GM23338 (cell line): ENCODE data around the gene GTF2H1.

ENCODE experiments used
- CREB1 ChIP-seq: fragments of 250-450 bp; sonication (Bioruptor Pico); IDR thresholded peaks from 2 replicates; pipeline ENCODE4 v1.5.0; 2020; ENCODE audit warnings: low read depth, mild to moderate bottlenecking, moderate library complexity
- EZH2 ChIP-seq: fragments of 200-600 bp; sonication (generic); IDR thresholded peaks from one replicate; pipeline ENCODE4 v1.8.0; 2017; ENCODE audit warnings: antibody characterized with exemption, mild to moderate bottlenecking, low read depth; ENCODE audit not compliant: unreplicated experiment
- EZH2phosphoT487 ChIP-seq: fragments of 200-600 bp; sonication (generic); IDR thresholded peaks from one replicate; pipeline ENCODE4 v1.8.1; 2018; ENCODE audit warnings: antibody characterized with exemption; ENCODE audit not compliant: unreplicated experiment
- JUNB ChIP-seq: IDR thresholded peaks from one replicate; pipeline ENCODE4 v1.6.1; 2016; ENCODE audit warnings: antibody characterized with exemption; ENCODE audit not compliant: unreplicated experiment
- NANOG ChIP-seq: IDR thresholded peaks from 2 replicates; pipeline ENCODE4 v1.6.1; 2016; ENCODE audit warnings: antibody characterized with exemption, borderline replicate concordance
- POLR2AphosphoS5 ChIP-seq: IDR thresholded peaks from 2 replicates; pipeline ENCODE4 v1.6.1; 2016; ENCODE audit warnings: antibody characterized with exemption, low read depth
- STAT1 ChIP-seq: IDR thresholded peaks from one replicate; pipeline ENCODE4 v1.6.1; 2016; ENCODE audit warnings: antibody characterized with exemption; ENCODE audit not compliant: unreplicated experiment
- ZNF114 ChIP-seq: fragments of 250-450 bp; sonication (Bioruptor Pico); IDR thresholded peaks from 2 replicates; pipeline ENCODE4 v1.5.0; 2020; ENCODE audit warnings: mild to moderate bottlenecking, moderate library complexity
- ZNF331 ChIP-seq: fragments of 250-450 bp; sonication (Bioruptor Pico); IDR thresholded peaks from 2 replicates; pipeline ENCODE4 v1.5.0; 2020; ENCODE audit warnings: low read depth, mild to moderate bottlenecking, moderate library complexity
- TF ChIP-seq, protein P1 (sequence below), 2 experiments: fragments of 200-600 bp in 1 of 2; sonication (generic) in 1 of 2; conservative IDR thresholded peaks; 2 replicates each; pipeline versions ENCODE4 v1.5.1 to v1.6.1; 2016 to 2017; ENCODE audit warnings: antibody characterized with exemption in 2 of 2, low read depth in 2 of 2, mild to moderate bottlenecking in 2 of 2, moderate library complexity in 1 of 2
- TF ChIP-seq, protein P2 (sequence below): IDR thresholded peaks from one replicate; pipeline ENCODE4 v1.6.1; 2018; ENCODE audit warnings: antibody characterized with exemption; ENCODE audit not compliant: unreplicated experiment
- TF ChIP-seq, protein P3 (sequence below): IDR thresholded peaks from 2 replicates; pipeline ENCODE4 v1.6.1; 2016; ENCODE audit warnings: antibody characterized with exemption

DNA sequence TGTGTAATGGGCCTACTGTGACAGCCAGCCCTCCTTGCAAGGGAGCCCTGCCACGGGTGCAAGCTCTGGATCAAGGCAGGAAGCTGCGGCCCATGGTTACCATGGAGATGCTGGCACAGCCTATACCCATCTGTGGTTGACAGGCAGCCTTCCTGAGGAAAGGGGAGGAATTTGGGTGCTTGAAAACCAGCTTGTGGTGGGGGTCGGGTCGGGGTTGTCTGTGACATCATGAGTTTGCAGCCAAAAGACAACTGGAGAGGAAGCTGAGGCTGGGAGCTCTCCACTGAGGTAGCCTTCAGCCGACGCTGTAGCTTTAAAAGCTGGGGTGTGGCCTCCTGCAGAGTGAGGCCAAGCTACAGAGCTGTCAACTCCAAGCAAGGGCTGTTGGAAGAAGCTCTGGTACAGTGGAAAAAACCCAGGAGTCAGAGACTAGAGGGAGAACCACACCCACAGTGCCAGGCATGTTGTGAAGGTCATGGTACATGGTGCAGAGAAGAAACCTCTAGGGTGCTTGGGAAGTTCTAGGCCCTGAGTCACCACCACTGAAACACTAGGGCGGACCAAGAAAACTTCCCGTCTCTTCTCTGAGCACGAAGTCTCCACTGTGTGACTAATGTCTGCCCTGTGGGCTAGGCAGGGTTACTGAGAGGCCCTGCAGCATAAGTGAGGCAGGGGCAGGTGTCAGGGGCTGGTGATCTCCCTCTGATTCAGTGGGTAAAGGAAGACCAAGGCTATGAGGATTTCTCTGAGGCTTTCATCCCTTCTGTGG, 61.2 kb downstream of the GTF2H1 start:
- TF ChIP-seq, protein P1, sequence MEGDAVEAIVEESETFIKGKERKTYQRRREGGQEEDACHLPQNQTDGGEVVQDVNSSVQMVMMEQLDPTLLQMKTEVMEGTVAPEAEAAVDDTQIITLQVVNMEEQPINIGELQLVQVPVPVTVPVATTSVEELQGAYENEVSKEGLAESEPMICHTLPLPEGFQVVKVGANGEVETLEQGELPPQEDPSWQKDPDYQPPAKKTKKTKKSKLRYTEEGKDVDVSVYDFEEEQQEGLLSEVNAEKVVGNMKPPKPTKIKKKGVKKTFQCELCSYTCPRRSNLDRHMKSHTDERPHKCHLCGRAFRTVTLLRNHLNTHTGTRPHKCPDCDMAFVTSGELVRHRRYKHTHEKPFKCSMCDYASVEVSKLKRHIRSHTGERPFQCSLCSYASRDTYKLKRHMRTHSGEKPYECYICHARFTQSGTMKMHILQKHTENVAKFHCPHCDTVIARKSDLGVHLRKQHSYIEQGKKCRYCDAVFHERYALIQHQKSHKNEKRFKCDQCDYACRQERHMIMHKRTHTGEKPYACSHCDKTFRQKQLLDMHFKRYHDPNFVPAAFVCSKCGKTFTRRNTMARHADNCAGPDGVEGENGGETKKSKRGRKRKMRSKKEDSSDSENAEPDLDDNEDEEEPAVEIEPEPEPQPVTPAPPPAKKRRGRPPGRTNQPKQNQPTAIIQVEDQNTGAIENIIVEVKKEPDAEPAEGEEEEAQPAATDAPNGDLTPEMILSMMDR (conservative IDR thresholded peaks at IDR 0.05; ENCODE audit: low read depth in 2 of 2), result no peak
- TF ChIP-seq POLR2AphosphoS5 (no peak), JUNB (no peak), CREB1 (no peak), EZH2 (no peak), NANOG (no peak), EZH2phosphoT487 (no peak), STAT1 (no peak), ZNF114 (CRISPR knock-in tag) (no peak), ZNF331 (CRISPR knock-in tag) (no peak)
- TF ChIP-seq, protein P2, sequence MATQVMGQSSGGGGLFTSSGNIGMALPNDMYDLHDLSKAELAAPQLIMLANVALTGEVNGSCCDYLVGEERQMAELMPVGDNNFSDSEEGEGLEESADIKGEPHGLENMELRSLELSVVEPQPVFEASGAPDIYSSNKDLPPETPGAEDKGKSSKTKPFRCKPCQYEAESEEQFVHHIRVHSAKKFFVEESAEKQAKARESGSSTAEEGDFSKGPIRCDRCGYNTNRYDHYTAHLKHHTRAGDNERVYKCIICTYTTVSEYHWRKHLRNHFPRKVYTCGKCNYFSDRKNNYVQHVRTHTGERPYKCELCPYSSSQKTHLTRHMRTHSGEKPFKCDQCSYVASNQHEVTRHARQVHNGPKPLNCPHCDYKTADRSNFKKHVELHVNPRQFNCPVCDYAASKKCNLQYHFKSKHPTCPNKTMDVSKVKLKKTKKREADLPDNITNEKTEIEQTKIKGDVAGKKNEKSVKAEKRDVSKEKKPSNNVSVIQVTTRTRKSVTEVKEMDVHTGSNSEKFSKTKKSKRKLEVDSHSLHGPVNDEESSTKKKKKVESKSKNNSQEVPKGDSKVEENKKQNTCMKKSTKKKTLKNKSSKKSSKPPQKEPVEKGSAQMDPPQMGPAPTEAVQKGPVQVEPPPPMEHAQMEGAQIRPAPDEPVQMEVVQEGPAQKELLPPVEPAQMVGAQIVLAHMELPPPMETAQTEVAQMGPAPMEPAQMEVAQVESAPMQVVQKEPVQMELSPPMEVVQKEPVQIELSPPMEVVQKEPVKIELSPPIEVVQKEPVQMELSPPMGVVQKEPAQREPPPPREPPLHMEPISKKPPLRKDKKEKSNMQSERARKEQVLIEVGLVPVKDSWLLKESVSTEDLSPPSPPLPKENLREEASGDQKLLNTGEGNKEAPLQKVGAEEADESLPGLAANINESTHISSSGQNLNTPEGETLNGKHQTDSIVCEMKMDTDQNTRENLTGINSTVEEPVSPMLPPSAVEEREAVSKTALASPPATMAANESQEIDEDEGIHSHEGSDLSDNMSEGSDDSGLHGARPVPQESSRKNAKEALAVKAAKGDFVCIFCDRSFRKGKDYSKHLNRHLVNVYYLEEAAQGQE, result no peak
- TF ChIP-seq, protein P3, sequence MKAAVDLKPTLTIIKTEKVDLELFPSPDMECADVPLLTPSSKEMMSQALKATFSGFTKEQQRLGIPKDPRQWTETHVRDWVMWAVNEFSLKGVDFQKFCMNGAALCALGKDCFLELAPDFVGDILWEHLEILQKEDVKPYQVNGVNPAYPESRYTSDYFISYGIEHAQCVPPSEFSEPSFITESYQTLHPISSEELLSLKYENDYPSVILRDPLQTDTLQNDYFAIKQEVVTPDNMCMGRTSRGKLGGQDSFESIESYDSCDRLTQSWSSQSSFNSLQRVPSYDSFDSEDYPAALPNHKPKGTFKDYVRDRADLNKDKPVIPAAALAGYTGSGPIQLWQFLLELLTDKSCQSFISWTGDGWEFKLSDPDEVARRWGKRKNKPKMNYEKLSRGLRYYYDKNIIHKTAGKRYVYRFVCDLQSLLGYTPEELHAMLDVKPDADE, result no peak
